OCI-LY3 (cell line): ENCODE measurements around the gene ARHGAP18.

Experiments
- H2AFZ ChIP-seq: fragments of 200-600, 300-600 bp; shearing (Covaris generic); 2 replicates; pipeline ENCODE4 v1.6.0; 2014; ENCODE audit warnings: antibody characterized with exemption, low read depth, low read length
- H3K27ac ChIP-seq: fragments of 200-600, 300-600 bp; sonication (generic); 2 replicates; pipeline ENCODE4 v1.5.1; 2014; ENCODE audit warnings: mild to moderate bottlenecking, low read length, moderate library complexity, mixed read lengths
- H3K27me3 ChIP-seq: fragments of 200-600, 300-600 bp; sonication (generic); 2 replicates; pipeline ENCODE4 v1.6.1; 2014; ENCODE audit warnings: low read depth, low read length, mixed read lengths
- H3K36me3 ChIP-seq: fragments of 200-600, 300-600 bp; sonication (generic); replicated peaks from 2 replicates; pipeline ENCODE3; 2014; ENCODE audit warnings: low read depth, low read length, mixed read lengths
- H3K4me1 ChIP-seq: fragments of 300-600, 200-600 bp; sonication (generic); 2 replicates; pipeline ENCODE4 v1.6.1; 2014; ENCODE audit warnings: low read length, mixed read lengths
- H3K4me2 ChIP-seq: fragments of 200-600, 300-600 bp; sonication (generic); 2 replicates; pipeline ENCODE4 v1.6.1; 2014; ENCODE audit warnings: low read length, mixed read lengths
- H3K4me3 ChIP-seq: fragments of 300-600, 200-600 bp; sonication (generic); 2 replicates; pipeline ENCODE4 v1.5.1; 2014; ENCODE audit warnings: antibody characterized with exemption, mild to moderate bottlenecking, low read length, moderate library complexity
- H3K79me2 ChIP-seq: fragments of 300-600, 200-600 bp; shearing (Covaris generic); 2 replicates; pipeline ENCODE4 v1.6.1; 2014; ENCODE audit warnings: mild to moderate bottlenecking, low read length, mixed read lengths
- H3K9ac ChIP-seq: fragments of 300-600, 200-600 bp; shearing (Covaris generic); 2 replicates; pipeline ENCODE4 v1.6.0; 2014; ENCODE audit warnings: mild to moderate bottlenecking, low read length, moderate library complexity
- H3K9me3 ChIP-seq: fragments of 200-600, 300-600 bp; shearing (Covaris generic); 2 replicates; pipeline ENCODE4 v1.6.1; 2014; ENCODE audit warnings: low read length, mixed read lengths; ENCODE audit not compliant: insufficient read depth
- H4K20me1 ChIP-seq: fragments of 200-600, 300-600 bp; sonication (generic); 2 replicates; pipeline ENCODE4 v1.6.1; 2016; ENCODE audit warnings: low read length, mixed read lengths; ENCODE audit not compliant: insufficient read depth
- EZH2phosphoT487 ChIP-seq: fragments of 200-600 bp; shearing (Covaris generic); IDR thresholded peaks from 2 replicates; pipeline ENCODE4 v1.6.1; 2018; ENCODE audit warnings: antibody characterized with exemption, mixed run types, low read depth
- TF ChIP-seq, protein P1 (sequence below): fragments of 200-600, 300-600 bp; sonication (generic); IDR thresholded peaks from 2 replicates; pipeline ENCODE4 v1.5.1; 2014; ENCODE audit warnings: antibody characterized with exemption, low read length, low read depth

The ARHGAP18 gene

DNA sequence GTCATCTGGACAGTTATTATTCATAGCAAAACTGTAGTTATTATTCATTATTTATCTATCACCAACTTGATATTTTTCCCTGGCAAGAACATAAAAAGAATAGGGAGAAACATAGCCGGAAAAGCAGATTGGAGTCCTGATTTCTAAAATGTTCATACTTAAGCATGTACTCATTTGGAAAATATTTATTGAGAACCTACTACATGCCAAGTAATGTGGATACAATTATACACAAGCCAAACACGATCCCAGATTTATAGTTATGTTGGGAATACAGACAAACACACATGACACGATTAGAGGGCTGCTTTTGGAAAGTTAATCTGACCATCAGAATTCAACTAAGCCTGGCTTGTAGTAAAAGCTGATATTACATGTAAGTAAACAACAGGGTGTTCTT, 30.7 kb downstream of the ARHGAP18 start:
- Histone ChIP-seq H3K27ac (no peak overlapping the region), H3K4me3 (no peak overlapping the region), H3K79me2 (peaks cover 11% of the 10 kb centered on the region), H3K9ac (no peak overlapping the region), H3K4me2 (peak overlapping the region; percentile 14; the same call in 1 of the 2 replicates), H3K9me3 (no peaks in the 10 kb centered on the region), H3K4me1 (peaks cover 52% of the 10 kb centered on the region), H3K27me3 (no peaks in the 10 kb centered on the region), H3K36me3 (no peaks in the 10 kb centered on the region), H2AFZ (no peak overlapping the region), H4K20me1 (no peaks in the 10 kb centered on the region)
- TF ChIP-seq EZH2phosphoT487 = no peak
- TF ChIP-seq, protein P1, sequence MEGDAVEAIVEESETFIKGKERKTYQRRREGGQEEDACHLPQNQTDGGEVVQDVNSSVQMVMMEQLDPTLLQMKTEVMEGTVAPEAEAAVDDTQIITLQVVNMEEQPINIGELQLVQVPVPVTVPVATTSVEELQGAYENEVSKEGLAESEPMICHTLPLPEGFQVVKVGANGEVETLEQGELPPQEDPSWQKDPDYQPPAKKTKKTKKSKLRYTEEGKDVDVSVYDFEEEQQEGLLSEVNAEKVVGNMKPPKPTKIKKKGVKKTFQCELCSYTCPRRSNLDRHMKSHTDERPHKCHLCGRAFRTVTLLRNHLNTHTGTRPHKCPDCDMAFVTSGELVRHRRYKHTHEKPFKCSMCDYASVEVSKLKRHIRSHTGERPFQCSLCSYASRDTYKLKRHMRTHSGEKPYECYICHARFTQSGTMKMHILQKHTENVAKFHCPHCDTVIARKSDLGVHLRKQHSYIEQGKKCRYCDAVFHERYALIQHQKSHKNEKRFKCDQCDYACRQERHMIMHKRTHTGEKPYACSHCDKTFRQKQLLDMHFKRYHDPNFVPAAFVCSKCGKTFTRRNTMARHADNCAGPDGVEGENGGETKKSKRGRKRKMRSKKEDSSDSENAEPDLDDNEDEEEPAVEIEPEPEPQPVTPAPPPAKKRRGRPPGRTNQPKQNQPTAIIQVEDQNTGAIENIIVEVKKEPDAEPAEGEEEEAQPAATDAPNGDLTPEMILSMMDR = no peak

DNA sequence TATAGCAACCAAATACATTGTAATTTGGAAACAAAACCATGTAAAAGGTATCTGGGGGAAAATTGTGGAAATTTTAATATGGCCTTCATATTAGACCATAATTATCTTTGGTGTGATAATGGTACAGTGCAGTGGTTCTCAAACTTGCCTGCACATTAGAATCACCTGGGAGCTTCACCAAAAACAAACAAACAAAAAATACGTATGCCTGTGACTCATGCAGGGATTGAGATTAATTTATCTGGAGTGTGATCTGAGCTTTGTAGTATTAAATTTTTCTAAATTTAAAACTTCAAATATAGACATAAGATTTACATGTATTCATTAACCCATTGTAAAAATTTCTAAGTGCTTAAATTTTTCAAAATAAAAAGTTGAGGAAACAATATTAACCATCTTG, 31.5 kb downstream of the ARHGAP18 start:
- H3K79me2 ChIP-seq = peaks cover 11% of the 10 kb centered on the region
- H3K36me3 ChIP-seq = no peaks in the 10 kb centered on the region
- H3K9me3 ChIP-seq = no peaks in the 10 kb centered on the region
- peaks cover 55% of the 10 kb centered on the region for H3K4me1 ChIP-seq
- no peaks in the 10 kb centered on the region for H4K20me1 ChIP-seq
- H3K9ac ChIP-seq = no peak overlapping the region
- no peak overlapping the region for H3K4me2 ChIP-seq
- no peaks in the 10 kb centered on the region for H3K27me3 ChIP-seq
- no peak for TF ChIP-seq EZH2phosphoT487
- TF ChIP-seq, protein P1 = no peak
- H2AFZ ChIP-seq = no peak overlapping the region
- H3K27ac ChIP-seq = no peak overlapping the region
- H3K4me3 ChIP-seq = no peak overlapping the region

DNA sequence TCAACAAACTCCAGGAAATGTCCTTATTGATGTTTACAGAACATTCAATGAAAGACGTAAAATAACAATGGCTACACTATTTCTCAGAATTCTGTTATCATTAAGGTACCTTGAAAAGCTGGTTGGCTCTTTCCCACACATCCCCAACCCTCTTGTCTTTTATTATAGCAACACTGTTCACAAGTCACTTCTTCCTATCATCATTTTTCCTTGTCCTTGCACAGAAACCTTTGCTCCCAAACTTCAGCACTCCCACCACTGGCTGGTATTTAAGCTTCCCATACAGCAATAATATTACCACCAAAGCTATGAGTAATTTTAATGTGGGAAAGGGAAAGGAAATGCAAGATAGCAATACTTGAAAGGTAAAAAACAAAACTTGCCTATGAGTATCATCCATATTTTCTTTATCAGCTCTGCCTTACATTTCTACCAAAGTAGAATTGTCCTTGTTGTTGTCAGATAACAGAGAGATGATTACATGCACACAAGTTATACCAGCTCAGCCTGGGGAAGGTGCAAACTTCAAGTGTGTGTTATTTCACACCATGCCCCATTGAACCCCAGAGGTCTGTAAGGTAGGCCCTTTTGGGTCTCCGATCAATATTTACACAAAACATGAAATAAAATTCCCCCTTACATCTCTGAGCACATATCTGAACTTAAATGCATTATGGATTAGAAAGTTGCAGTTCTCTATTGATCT, 32.2 kb downstream of the ARHGAP18 start:
- H3K4me2 ChIP-seq = no peak overlapping the region
- no peaks in the 10 kb centered on the region for H3K9me3 ChIP-seq
- H3K36me3 ChIP-seq = no peaks in the 10 kb centered on the region
- H3K4me3 ChIP-seq = no peak overlapping the region
- no peak for TF ChIP-seq EZH2phosphoT487
- TF ChIP-seq, protein P1 = no peak
- H3K79me2 ChIP-seq = peaks cover 11% of the 10 kb centered on the region
- no peak overlapping the region for H3K27ac ChIP-seq
- H2AFZ ChIP-seq = no peak overlapping the region
- no peaks in the 10 kb centered on the region for H3K27me3 ChIP-seq
- H3K9ac ChIP-seq = no peak overlapping the region
- H4K20me1 ChIP-seq = no peaks in the 10 kb centered on the region
- H3K4me1 ChIP-seq = peaks cover 56% of the 10 kb centered on the region

DNA sequence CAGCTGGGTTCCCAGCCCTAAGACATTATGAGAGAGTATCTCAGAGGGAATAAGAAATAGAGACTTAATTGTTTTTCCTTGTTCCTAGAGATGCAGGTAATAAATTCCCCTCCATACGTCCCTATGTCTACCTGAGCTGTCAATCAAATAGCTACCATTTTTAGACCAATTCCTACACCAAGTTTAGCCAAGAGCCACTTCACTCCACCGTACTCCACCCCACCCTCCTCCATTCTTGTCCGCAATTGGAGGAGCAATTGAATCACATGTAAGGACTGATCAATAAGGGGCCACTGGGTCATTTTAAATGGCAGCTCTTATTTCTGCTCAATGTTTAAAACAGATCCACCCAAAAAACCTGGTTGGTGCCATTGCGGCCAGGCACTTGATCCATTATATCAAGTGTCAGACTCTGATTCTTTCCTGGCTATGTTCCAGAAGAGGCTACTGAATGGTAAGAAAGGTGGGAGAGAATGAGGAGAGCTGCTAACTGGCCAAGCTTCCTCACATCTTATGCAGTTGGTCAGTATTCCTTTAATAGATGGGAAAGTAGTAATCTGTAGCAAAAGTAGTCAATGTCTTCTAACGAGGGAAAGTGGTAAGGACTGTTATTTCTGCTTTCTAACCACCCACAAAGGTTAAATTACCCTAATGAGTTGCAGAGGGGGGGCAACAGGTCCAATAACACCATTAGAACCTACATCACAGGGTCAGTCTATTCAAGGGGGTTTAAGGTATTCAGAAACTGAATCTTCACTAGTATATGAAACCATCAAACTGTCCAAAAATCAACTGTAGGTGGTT, 34.1 kb downstream of the ARHGAP18 start:
- Histone ChIP-seq H3K4me2 (no peak overlapping the region), H3K4me3 (no peak overlapping the region), H3K27ac (no peak overlapping the region), H3K9ac (no peak overlapping the region), H3K27me3 (no peaks in the 10 kb centered on the region), H4K20me1 (no peaks in the 10 kb centered on the region), H3K36me3 (no peaks in the 10 kb centered on the region), H3K79me2 (peaks cover 3% of the 10 kb centered on the region; the same call in 1 of the 2 replicates), H3K4me1 (peaks cover 62% of the 10 kb centered on the region), H3K9me3 (no peaks in the 10 kb centered on the region), H2AFZ (no peak overlapping the region)
- TF ChIP-seq, protein P1 = no peak
- TF ChIP-seq EZH2phosphoT487 = no peak
